ENCODE measurements around the gene TRMT1.

TRMT1 gene

DNA sequence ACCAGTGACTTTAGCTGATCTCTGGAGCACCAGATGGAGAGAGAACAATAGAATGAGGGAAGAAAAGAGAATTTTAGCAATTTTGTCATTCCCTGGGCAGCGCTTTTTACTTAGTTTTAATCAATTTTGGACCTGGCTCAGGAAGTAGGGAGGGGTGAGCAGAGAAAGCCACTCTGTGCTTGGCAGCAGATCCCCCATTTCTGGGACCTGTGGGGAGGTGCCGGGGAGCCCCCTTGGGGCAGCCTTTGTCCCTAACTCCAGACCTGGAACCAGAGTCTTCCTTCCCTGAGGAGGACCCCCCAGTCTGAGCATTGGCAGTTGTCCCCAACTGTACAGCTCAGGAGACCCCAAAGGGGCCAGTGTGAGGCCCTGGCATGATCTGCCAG, 24.4 kb downstream of the TRMT1 start:
- H3K4me3 ChIP-seq (ENCODE audit: low read depth in 1 of 5, low read length in 5 of 5): no peak overlapping the region

DNA sequence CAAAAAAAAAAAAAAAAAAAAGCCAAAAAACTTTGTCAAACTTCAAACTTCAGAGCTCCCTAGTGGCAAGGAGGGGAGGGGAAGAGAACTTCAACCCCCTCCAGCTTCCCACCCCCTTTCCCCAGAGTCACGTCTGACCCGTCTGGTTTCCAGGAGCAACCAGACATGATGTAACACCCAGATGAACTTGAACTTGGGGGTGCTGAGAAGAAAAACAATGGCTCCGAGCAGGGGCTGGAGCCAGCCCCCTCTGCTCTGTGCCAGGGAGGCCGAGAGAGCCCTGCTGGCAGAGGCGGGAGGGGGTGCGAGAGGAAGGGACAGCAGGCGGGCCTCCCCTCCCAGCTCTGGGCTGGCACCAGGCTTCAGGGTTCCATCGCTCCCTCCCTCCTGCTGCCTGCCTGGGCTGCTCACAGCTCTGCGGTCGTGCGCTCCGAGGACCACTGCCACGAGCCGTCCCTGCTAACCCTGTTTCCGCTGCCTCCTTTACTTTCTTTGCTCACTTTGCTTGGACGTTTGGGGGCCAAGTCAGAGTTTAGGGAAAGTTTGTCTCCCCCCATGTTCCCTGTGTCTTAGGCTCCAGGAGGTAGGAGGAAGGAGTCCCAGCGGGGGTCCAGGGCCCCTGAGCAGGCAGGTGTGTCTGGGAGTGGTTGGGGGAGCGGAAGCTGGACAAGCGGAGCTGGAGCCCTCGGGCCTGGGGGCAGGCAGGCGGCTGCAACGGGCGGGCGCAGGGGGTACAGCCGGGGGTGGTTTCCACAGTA, 25.0 kb downstream of the TRMT1 start:
- H3K36me3 ChIP-seq (ENCODE audit: control insufficient read depth in 5 of 5, insufficient read depth in 5 of 5, low read length in 5 of 5): peaks cover 0 to 41% (median 27%) of the 10 kb centered on the region in 5 donors
- peak overlapping the region; percentile 76 for H3K27ac ChIP-seq (ENCODE audit: low read depth, low read length)
- peak overlapping the region in 2 of 5 donors; percentile 61 to 68 for H3K9ac ChIP-seq (ENCODE audit: low read length in 5 of 5)
- no peak overlapping the region for H3K4me3 ChIP-seq (ENCODE audit: low read depth in 1 of 5, low read length in 5 of 5)
- no peaks in the 10 kb centered on the region for H3K9me3 ChIP-seq (ENCODE audit: control insufficient read depth in 5 of 5, low read length in 5 of 5)
- no peaks in the 10 kb centered on the region for H3K27me3 ChIP-seq (ENCODE audit: control insufficient read depth in 5 of 5, insufficient read depth in 4 of 5, low read length in 5 of 5)
- peaks cover 2 to 71% (median 53%) of the 10 kb centered on the region in 5 donors for H3K4me1 ChIP-seq (ENCODE audit: control insufficient read depth in 5 of 5, insufficient read depth in 5 of 5, low read length in 5 of 5)

More for the DNA sequence above, 24.4 kb downstream of the TRMT1 start:
- H3K27me3 ChIP-seq (ENCODE audit: control insufficient read depth in 5 of 5, insufficient read depth in 4 of 5, low read length in 5 of 5): no peaks in the 10 kb centered on the region
- H3K9me3 ChIP-seq (ENCODE audit: control insufficient read depth in 5 of 5, low read length in 5 of 5): no peaks in the 10 kb centered on the region
- peaks cover 0 to 35% (median 21%) of the 10 kb centered on the region in 5 donors for H3K36me3 ChIP-seq (ENCODE audit: control insufficient read depth in 5 of 5, insufficient read depth in 5 of 5, low read length in 5 of 5)
- peaks cover 2 to 75% (median 53%) of the 10 kb centered on the region in 5 donors for H3K4me1 ChIP-seq (ENCODE audit: control insufficient read depth in 5 of 5, insufficient read depth in 5 of 5, low read length in 5 of 5)
- peak overlapping the region in 2 of 5 donors; percentile 51 to 68 for H3K9ac ChIP-seq (ENCODE audit: low read length in 5 of 5)
- H3K27ac ChIP-seq (ENCODE audit: low read depth, low read length): peak overlapping the region; percentile 76

GRCh38 chr19:13090511-13091231, 25.9 kb downstream of the TRMT1 start:
- peak overlapping the region in 3 of 5 donors; percentile 9 to 70 (median 61) for H3K9ac ChIP-seq (ENCODE audit: low read length in 5 of 5)
- no peak overlapping the region for H3K4me3 ChIP-seq (ENCODE audit: low read depth in 1 of 5, low read length in 5 of 5)
- H3K4me1 ChIP-seq (ENCODE audit: control insufficient read depth in 5 of 5, insufficient read depth in 5 of 5, low read length in 5 of 5): peaks cover 2 to 62% (median 53%) of the 10 kb centered on the region in 5 donors
- no peaks in the 10 kb centered on the region for H3K27me3 ChIP-seq (ENCODE audit: control insufficient read depth in 5 of 5, insufficient read depth in 4 of 5, low read length in 5 of 5)
- H3K9me3 ChIP-seq (ENCODE audit: control insufficient read depth in 5 of 5, low read length in 5 of 5): no peaks in the 10 kb centered on the region
- H3K27ac ChIP-seq (ENCODE audit: low read depth, low read length): peak overlapping the region; percentile 63
- H3K36me3 ChIP-seq (ENCODE audit: control insufficient read depth in 5 of 5, insufficient read depth in 5 of 5, low read length in 5 of 5): peaks cover 0 to 50% (median 31%) of the 10 kb centered on the region in 5 donors

- Histone ChIP-seq H3K36me3 (ENCODE audit: control insufficient read depth in 5 of 5, insufficient read depth in 5 of 5, low read length in 5 of 5) (peaks cover 0 to 53% (median 31%) of the 10 kb centered on the region in 5 donors), H3K4me3 (ENCODE audit: low read depth in 1 of 5, low read length in 5 of 5) (no peak overlapping the region), H3K9ac (ENCODE audit: low read length in 5 of 5) (peak overlapping the region in 3 of 5 donors; percentile 9 to 70 (median 48)), H3K27me3 (ENCODE audit: control insufficient read depth in 5 of 5, insufficient read depth in 4 of 5, low read length in 5 of 5) (no peaks in the 10 kb centered on the region), H3K4me1 (ENCODE audit: control insufficient read depth in 5 of 5, insufficient read depth in 5 of 5, low read length in 5 of 5) (peaks cover 2 to 57% (median 53%) of the 10 kb centered on the region in 5 donors), H3K9me3 (ENCODE audit: control insufficient read depth in 5 of 5, low read length in 5 of 5) (no peaks in the 10 kb centered on the region), H3K27ac (ENCODE audit: low read depth, low read length) (peak overlapping the region; percentile 63)
Measured at GRCh38 chr19:13089857-13090507, 26.6 kb downstream of the TRMT1 start.

DNA sequence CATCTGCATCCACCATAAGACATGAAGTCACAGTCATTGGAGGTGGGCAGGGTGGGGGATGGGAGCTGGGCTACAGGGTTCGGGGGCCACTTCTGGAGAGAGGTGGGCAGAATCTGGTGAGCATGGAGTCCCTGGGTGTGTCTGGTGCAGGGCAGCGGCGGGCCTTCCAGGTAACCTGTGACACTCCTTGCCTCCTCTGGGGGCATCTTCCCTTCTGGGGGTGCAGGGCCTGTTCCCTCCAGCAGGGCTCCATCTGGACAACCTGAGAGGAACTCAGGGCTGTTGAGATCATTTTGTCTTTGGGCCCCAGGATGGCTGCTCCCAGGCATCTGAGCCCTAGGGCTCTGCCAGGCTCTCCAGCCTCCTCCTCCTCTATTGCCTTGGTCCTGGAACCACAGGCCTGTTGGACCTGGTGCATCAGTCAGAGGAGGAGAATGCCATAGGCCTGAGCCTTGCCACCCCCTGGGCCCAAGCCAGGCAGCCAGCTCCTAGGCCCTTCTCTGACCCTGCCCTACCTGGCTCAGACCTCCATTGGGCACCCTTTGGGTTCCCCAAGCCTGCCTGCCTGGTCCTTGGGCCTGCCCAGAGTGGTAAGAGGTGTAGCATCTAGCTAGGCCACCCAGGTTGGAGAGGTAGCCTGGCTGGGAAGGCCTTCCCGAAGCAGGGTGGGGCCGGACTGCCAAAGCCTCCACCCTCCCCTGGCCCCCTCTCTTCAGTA, 27.2 kb downstream of the TRMT1 start:
- H3K4me3 ChIP-seq (ENCODE audit: low read depth in 1 of 5, low read length in 5 of 5): no peak overlapping the region
- peak overlapping the region in 2 of 5 donors; percentile 9 to 70 for H3K9ac ChIP-seq (ENCODE audit: low read length in 5 of 5)
- H3K27me3 ChIP-seq (ENCODE audit: control insufficient read depth in 5 of 5, insufficient read depth in 4 of 5, low read length in 5 of 5): no peaks in the 10 kb centered on the region
- peak overlapping the region; percentile 63 for H3K27ac ChIP-seq (ENCODE audit: low read depth, low read length)
- peaks cover 0 to 50% (median 28%) of the 10 kb centered on the region in 5 donors for H3K36me3 ChIP-seq (ENCODE audit: control insufficient read depth in 5 of 5, insufficient read depth in 5 of 5, low read length in 5 of 5)
- H3K4me1 ChIP-seq (ENCODE audit: control insufficient read depth in 5 of 5, insufficient read depth in 5 of 5, low read length in 5 of 5): peaks cover 2 to 54% (median 51%) of the 10 kb centered on the region in 5 donors
- H3K9me3 ChIP-seq (ENCODE audit: control insufficient read depth in 5 of 5, low read length in 5 of 5): no peaks in the 10 kb centered on the region

GRCh38 chr19:13087795-13088537, 28.6 kb downstream of the TRMT1 start:
- H3K27ac ChIP-seq (ENCODE audit: low read depth, low read length): no peak overlapping the region

GRCh38 chr19:13087295-13087694, 29.2 kb downstream of the TRMT1 start:
- H3K27me3 ChIP-seq (ENCODE audit: control insufficient read depth in 5 of 5, insufficient read depth in 4 of 5, low read length in 5 of 5): no peaks in the 10 kb centered on the region
- H3K4me3 ChIP-seq (ENCODE audit: low read depth in 1 of 5, low read length in 5 of 5): no peak overlapping the region
- H3K27ac ChIP-seq (ENCODE audit: low read depth, low read length): no peak overlapping the region
- peaks cover 4 to 41% (median 32%) of the 10 kb centered on the region in 5 donors for H3K4me1 ChIP-seq (ENCODE audit: control insufficient read depth in 5 of 5, insufficient read depth in 5 of 5, low read length in 5 of 5)
- H3K9ac ChIP-seq (ENCODE audit: low read length in 5 of 5): no peak overlapping the region
- H3K9me3 ChIP-seq (ENCODE audit: control insufficient read depth in 5 of 5, low read length in 5 of 5): no peaks in the 10 kb centered on the region
- H3K36me3 ChIP-seq (ENCODE audit: control insufficient read depth in 5 of 5, insufficient read depth in 5 of 5, low read length in 5 of 5): peaks cover 0 to 66% (median 42%) of the 10 kb centered on the region in 5 donors

More at GRCh38 chr19:13087795-13088537, 28.6 kb downstream of the TRMT1 start:
- peaks cover 0 to 60% (median 36%) of the 10 kb centered on the region in 5 donors for H3K36me3 ChIP-seq (ENCODE audit: control insufficient read depth in 5 of 5, insufficient read depth in 5 of 5, low read length in 5 of 5)
- H3K27me3 ChIP-seq (ENCODE audit: control insufficient read depth in 5 of 5, insufficient read depth in 4 of 5, low read length in 5 of 5): no peaks in the 10 kb centered on the region
- no peaks in the 10 kb centered on the region for H3K9me3 ChIP-seq (ENCODE audit: control insufficient read depth in 5 of 5, low read length in 5 of 5)
- no peak overlapping the region for H3K9ac ChIP-seq (ENCODE audit: low read length in 5 of 5)
- H3K4me3 ChIP-seq (ENCODE audit: low read depth in 1 of 5, low read length in 5 of 5): no peak overlapping the region
- H3K4me1 ChIP-seq (ENCODE audit: control insufficient read depth in 5 of 5, insufficient read depth in 5 of 5, low read length in 5 of 5): peaks cover 2 to 42% (median 38%) of the 10 kb centered on the region in 5 donors

- no peaks in the 10 kb centered on the region for H3K9me3 ChIP-seq (ENCODE audit: control insufficient read depth in 5 of 5, low read length in 5 of 5)
- peaks cover 4 to 36% (median 29%) of the 10 kb centered on the region in 5 donors for H3K4me1 ChIP-seq (ENCODE audit: control insufficient read depth in 5 of 5, insufficient read depth in 5 of 5, low read length in 5 of 5)
- no peak overlapping the region for H3K27ac ChIP-seq (ENCODE audit: low read depth, low read length)
- peaks cover 0 to 76% (median 50%) of the 10 kb centered on the region in 5 donors for H3K36me3 ChIP-seq (ENCODE audit: control insufficient read depth in 5 of 5, insufficient read depth in 5 of 5, low read length in 5 of 5)
- H3K4me3 ChIP-seq (ENCODE audit: low read depth in 1 of 5, low read length in 5 of 5): no peak overlapping the region
- no peak overlapping the region for H3K9ac ChIP-seq (ENCODE audit: low read length in 5 of 5)
- H3K27me3 ChIP-seq (ENCODE audit: control insufficient read depth in 5 of 5, insufficient read depth in 4 of 5, low read length in 5 of 5): no peaks in the 10 kb centered on the region
Measured at GRCh38 chr19:13086341-13086740, 30.2 kb downstream of the TRMT1 start.

- Histone ChIP-seq H3K27me3 (ENCODE audit: control insufficient read depth in 5 of 5, insufficient read depth in 4 of 5, low read length in 5 of 5) (no peaks in the 10 kb centered on the region), H3K36me3 (ENCODE audit: control insufficient read depth in 5 of 5, insufficient read depth in 5 of 5, low read length in 5 of 5) (peaks cover 0 to 73% (median 50%) of the 10 kb centered on the region in 5 donors), H3K9me3 (ENCODE audit: control insufficient read depth in 5 of 5, low read length in 5 of 5) (no peaks in the 10 kb centered on the region), H3K9ac (ENCODE audit: low read length in 5 of 5) (no peak overlapping the region), H3K4me3 (ENCODE audit: low read depth in 1 of 5, low read length in 5 of 5) (no peak overlapping the region), H3K27ac (ENCODE audit: low read depth, low read length) (no peak overlapping the region), H3K4me1 (ENCODE audit: control insufficient read depth in 5 of 5, insufficient read depth in 5 of 5, low read length in 5 of 5) (peaks cover 3 to 30% (median 22%) of the 10 kb centered on the region in 5 donors)
Measured at GRCh38 chr19:13085666-13086065, 30.9 kb downstream of the TRMT1 start.
